Endothelial cell of hepatic sinusoid (primary cell): ENCODE measurements around the gene PTTG1IP.

Experiments
- in situ Hi-C: cut with HindIII; loops from 2 replicates; pipeline ENCODE4 v1.10.0; 2017; ENCODE audit warnings: low sequenced_read_pairs

Gene PTTG1IP

GRCh38 chr21:44869781-44870747 is 3.4 kb downstream of the PTTG1IP start:
- in situ Hi-C loops = loop anchor here (10.0 kb wide), 1 partner anchor 65 kb away; the partner anchor contains the start of gene UBE2G2

GRCh38 chr21:44868707-44869106 is 4.8 kb downstream of the PTTG1IP start:
- in situ Hi-C loops = no loop called here

GRCh38 chr21:44867999-44868700 is 5.3 kb downstream of the PTTG1IP start:
- in situ Hi-C loops = no loop called here

GRCh38 chr21:44867464-44867863 is 6.0 kb downstream of the PTTG1IP start:
- in situ Hi-C loops = no loop called here

- in situ Hi-C loops = no loop called here
Measured at GRCh38 chr21:44866780-44867179, 6.7 kb downstream of the PTTG1IP start.

- in situ Hi-C loops = no loop called here
Measured at GRCh38 chr21:44865561-44866280, 7.8 kb downstream of the PTTG1IP start.

- in situ Hi-C loops = no loop called here
Measured at GRCh38 chr21:44862869-44863685, 10.4 kb downstream of the PTTG1IP start.

GRCh38 chr21:44858791-44859190 is 14.7 kb downstream of the PTTG1IP start:
- in situ Hi-C loops = no loop called here

GRCh38 chr21:44858291-44858690 is 15.2 kb downstream of the PTTG1IP start:
- in situ Hi-C loops = no loop called here

GRCh38 chr21:44857127-44857892 is 16.2 kb downstream of the PTTG1IP start:
- in situ Hi-C loops = no loop called here

GRCh38 chr21:44856131-44856530 is 17.4 kb downstream of the PTTG1IP start:
- in situ Hi-C loops = no loop called here

- in situ Hi-C loops = no loop called here
Measured at GRCh38 chr21:44855572-44855971, 17.9 kb downstream of the PTTG1IP start.

GRCh38 chr21:44854664-44855446 is 18.6 kb downstream of the PTTG1IP start:
- in situ Hi-C loops = loop anchor here (5.0 kb wide), 1 partner anchor 48 kb away; no protein-coding TSS in a partner anchor

- in situ Hi-C loops = loop anchor here (5.0 kb wide), 1 partner anchor 47 kb away; no protein-coding TSS in a partner anchor
Measured at GRCh38 chr21:44854391-44854663, 19.2 kb downstream of the PTTG1IP start.

- in situ Hi-C loops = loop anchor here (5.0 kb wide), 1 partner anchor 46 kb away; no protein-coding TSS in a partner anchor
Measured at GRCh38 chr21:44853601-44854390, 19.7 kb downstream of the PTTG1IP start.

GRCh38 chr21:44850905-44851657 is 22.4 kb downstream of the PTTG1IP start:
- in situ Hi-C loops = loop anchor here (5.0 kb wide), 1 partner anchor 44 kb away; no protein-coding TSS in a partner anchor

- in situ Hi-C loops = loop anchor here (5.0 kb wide), 1 partner anchor 43 kb away; no protein-coding TSS in a partner anchor
Measured at GRCh38 chr21:44850208-44850800, 23.2 kb downstream of the PTTG1IP start.
